Activated T-cell treated with anti-CD3 and anti-CD28 coated beads, Interleukin-2, amount 50 U/mL, for 4 hours (primary cell): Measurements from ENCODE around the gene CDIPT. TPM values are rescaled to one million over a fixed set of nuclear protein-coding genes. Genes with fewer than 3 reads are reported as not detected.
"Not testable (repeated sequence)": the region's sequence is repeated elsewhere in the genome, so short reads cannot be mapped to it uniquely, and the experiment has no call there.

Experiments
- ATAC-seq, 2 donors: fragments of 200-7000 bp; cut with Tn5 transposase; one replicate each; pipeline ENCODE4 v1.10.0; 2021
- DNase-seq: peaks from one replicate; pipeline ENCODE4 v3.0.0-alpha.2; 2020
- H3K27me3 Mint-ChIP-seq: one replicate; pipeline ENCODE4 v1.8.0; 2021; ENCODE audit warnings: low read depth, mixed read lengths
- H3K36me3 Mint-ChIP-seq: one replicate; pipeline ENCODE4 v1.8.0; 2022; ENCODE audit warnings: mixed read lengths; ENCODE audit not compliant: insufficient read depth
- H3K4me1 Mint-ChIP-seq: one replicate; pipeline ENCODE4 v1.8.0; 2021; ENCODE audit warnings: low read depth, mixed read lengths
- H3K4me3 Mint-ChIP-seq: one replicate; pipeline ENCODE4 v1.8.0; 2021; ENCODE audit warnings: mild to moderate bottlenecking, moderate library complexity, mixed read lengths
- H3K9me3 Mint-ChIP-seq: one replicate; pipeline ENCODE4 v1.8.0; 2021; ENCODE audit warnings: mixed read lengths
- total RNA-seq, 3 donors: library from RNA; stranded (reverse); gene quantifications; one replicate each; pipeline ENCODE4 v1.2.1, GENCODE V29; 2021

The CDIPT gene
- total RNA-seq, 3 donors from 2014 or later: 56.7 to 61.0 (median 59.7) TPM

GRCh38 chr16:29900102-29900887 is 37.3 kb upstream of the CDIPT start, which contains the start of gene ASPHD1:
Gene ASPHD1 (plus strand): TSS chr16:29900488. CDS start chr16:29900972, 484 bp downstream.
- Mint-ChIP-seq H3K27me3 (peaks cover 36% of the 10 kb centered on the region), H3K4me3 (peak within 1 kb of the TSS; percentile 81), H3K9me3 (no peaks in the 10 kb centered on the region), H3K36me3 (no peaks in the 10 kb centered on the region), H3K4me1 (peaks cover 8% of the 10 kb centered on the region)
- DNase-seq (peak; percentile 54), ATAC-seq (peak; percentile 90 to 93)

GRCh38 chr16:29899516-29900101 is 36.6 kb upstream of the CDIPT start, which contains the start of gene SEZ6L2:
Gene SEZ6L2 (minus strand): TSS chr16:29899550. CDS start chr16:29899019, 531 bp downstream.
- Mint-ChIP-seq H3K27me3 (peaks cover 38% of the 10 kb centered on the region), H3K4me1 (peaks cover 8% of the 10 kb centered on the region), H3K36me3 (no peaks in the 10 kb centered on the region), H3K4me3 (peak within 1 kb of the TSS; percentile 81), H3K9me3 (no peaks in the 10 kb centered on the region)
- DNase-seq (peak; percentile 74), ATAC-seq (peak; percentile 2 to 12)

- Mint-ChIP-seq H3K36me3 (no peaks in the 10 kb centered on the region), H3K9me3 (no peaks in the 10 kb centered on the region), H3K4me1 (peaks cover 8% of the 10 kb centered on the region), H3K27me3 (peaks cover 38% of the 10 kb centered on the region), H3K4me3 (peak overlapping the region; percentile 4)
- ATAC-seq (no peak), DNase-seq (no peak)
Observed at GRCh38 chr16:29898804-29899515, 35.9 kb upstream of the CDIPT start.

- no peaks in the 10 kb centered on the region for H3K9me3 Mint-ChIP-seq
- H3K4me3 Mint-ChIP-seq: peak overlapping the region; percentile 4
- peaks cover 38% of the 10 kb centered on the region for H3K27me3 Mint-ChIP-seq
- ATAC-seq: no peak
- peaks cover 5% of the 10 kb centered on the region for H3K4me1 Mint-ChIP-seq
- H3K36me3 Mint-ChIP-seq: no peaks in the 10 kb centered on the region
- DNase-seq: no peak
Observed at GRCh38 chr16:29898135-29898803, 35.2 kb upstream of the CDIPT start.

GRCh38 chr16:29897333-29897732 is 34.3 kb upstream of the CDIPT start:
- peaks cover 38% of the 10 kb centered on the region for H3K27me3 Mint-ChIP-seq
- ATAC-seq: no peak
- H3K4me1 Mint-ChIP-seq: peaks cover 5% of the 10 kb centered on the region
- H3K9me3 Mint-ChIP-seq: no peaks in the 10 kb centered on the region
- no peak for DNase-seq
- no peaks in the 10 kb centered on the region for H3K36me3 Mint-ChIP-seq
- no peak overlapping the region for H3K4me3 Mint-ChIP-seq

- no peak overlapping the region for H3K4me3 Mint-ChIP-seq
- no peak for ATAC-seq
- H3K27me3 Mint-ChIP-seq: peaks cover 38% of the 10 kb centered on the region
- peaks cover 5% of the 10 kb centered on the region for H3K4me1 Mint-ChIP-seq
- H3K36me3 Mint-ChIP-seq: no peaks in the 10 kb centered on the region
- no peak for DNase-seq
- no peaks in the 10 kb centered on the region for H3K9me3 Mint-ChIP-seq
Observed at GRCh38 chr16:29896841-29897240, 33.8 kb upstream of the CDIPT start.

GRCh38 chr16:29894352-29894751 is 31.3 kb upstream of the CDIPT start:
- Mint-ChIP-seq H3K36me3 (no peaks in the 10 kb centered on the region), H3K4me3 (no peak overlapping the region), H3K27me3 (peaks cover 30% of the 10 kb centered on the region), H3K9me3 (no peaks in the 10 kb centered on the region), H3K4me1 (no peaks in the 10 kb centered on the region)
- DNase-seq (no peak), ATAC-seq (no peak)

GRCh38 chr16:29893553-29893952 is 30.5 kb upstream of the CDIPT start:
- Mint-ChIP-seq H3K36me3 (no peaks in the 10 kb centered on the region), H3K4me1 (no peaks in the 10 kb centered on the region), H3K4me3 (no peak overlapping the region), H3K27me3 (peaks cover 26% of the 10 kb centered on the region), H3K9me3 (no peaks in the 10 kb centered on the region)
- DNase-seq: no peak
- ATAC-seq: no peak

GRCh38 chr16:29892458-29892813 is 29.4 kb upstream of the CDIPT start:
- no peak for DNase-seq
- H3K4me3 Mint-ChIP-seq: no peak overlapping the region
- no peaks in the 10 kb centered on the region for H3K9me3 Mint-ChIP-seq
- peaks cover 14% of the 10 kb centered on the region for H3K27me3 Mint-ChIP-seq
- no peak for ATAC-seq
- no peaks in the 10 kb centered on the region for H3K36me3 Mint-ChIP-seq
- H3K4me1 Mint-ChIP-seq: no peaks in the 10 kb centered on the region

- Mint-ChIP-seq H3K4me1 (no peaks in the 10 kb centered on the region), H3K27me3 (peaks cover 11% of the 10 kb centered on the region), H3K9me3 (no peaks in the 10 kb centered on the region), H3K36me3 (no peaks in the 10 kb centered on the region), H3K4me3 (no peak overlapping the region)
- DNase-seq: no peak
- ATAC-seq: no peak
Observed at GRCh38 chr16:29891525-29892457, 28.8 kb upstream of the CDIPT start.

- H3K36me3 Mint-ChIP-seq: not testable (repeated sequence)
Observed at GRCh38 chr16:29889372-29889771, 26.3 kb upstream of the CDIPT start.

GRCh38 chr16:29883987-29884386 is 21.0 kb upstream of the CDIPT start:
- H3K4me3 Mint-ChIP-seq: no peak overlapping the region
- ATAC-seq (no peak), DNase-seq (no peak)
- peaks cover 20% of the 10 kb centered on the region for H3K27me3 Mint-ChIP-seq
- no peaks in the 10 kb centered on the region for H3K4me1 Mint-ChIP-seq
- H3K9me3 Mint-ChIP-seq: no peaks in the 10 kb centered on the region
- no peaks in the 10 kb centered on the region for H3K36me3 Mint-ChIP-seq

More at GRCh38 chr16:29889372-29889771, 26.3 kb upstream of the CDIPT start:
- not testable (repeated sequence) for DNase-seq, H3K27me3 Mint-ChIP-seq, ATAC-seq, H3K9me3 Mint-ChIP-seq, H3K4me1 Mint-ChIP-seq, H3K4me3 Mint-ChIP-seq

GRCh38 chr16:29881050-29881449 is 18.0 kb upstream of the CDIPT start:
- no peak for DNase-seq
- Mint-ChIP-seq H3K4me1 (peaks cover 14% of the 10 kb centered on the region), H3K36me3 (no peaks in the 10 kb centered on the region), H3K9me3 (no peaks in the 10 kb centered on the region), H3K27me3 (peaks cover 35% of the 10 kb centered on the region), H3K4me3 (no peak overlapping the region)
- ATAC-seq: no peak
